GM21423 (cell line): ENCODE data around the gene MAPK12.

Experiments used
- ATAC-seq: cut with Tn5 transposase; IDR thresholded peaks from one replicate; pipeline ENCODE4 v1.9.1; 2021; ENCODE audit warnings: mild to moderate bottlenecking, moderate library complexity; ENCODE audit not compliant: unreplicated experiment

MAPK12 gene

DNA sequence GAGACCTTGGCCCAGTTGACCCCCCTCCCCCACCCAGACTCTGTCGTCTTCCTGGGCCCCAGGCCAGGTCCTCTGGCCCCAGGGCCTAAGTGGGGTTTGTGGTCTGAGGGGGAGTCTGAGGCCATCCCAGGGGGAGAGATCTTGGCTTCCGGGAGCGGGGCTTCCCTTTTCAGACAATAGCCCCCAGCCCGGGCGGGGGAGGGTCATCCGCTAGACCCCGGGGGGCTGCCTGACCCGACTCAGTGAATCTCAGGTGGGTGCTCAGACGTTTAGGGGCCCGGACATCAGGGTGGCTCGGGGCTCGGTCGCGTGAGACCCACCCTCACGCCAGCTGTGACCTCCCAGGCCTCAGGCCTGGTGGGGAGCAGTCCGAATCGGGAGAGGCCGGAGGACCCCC is 8.1 kb upstream of the MAPK12 start:
- no peak for ATAC-seq

DNA sequence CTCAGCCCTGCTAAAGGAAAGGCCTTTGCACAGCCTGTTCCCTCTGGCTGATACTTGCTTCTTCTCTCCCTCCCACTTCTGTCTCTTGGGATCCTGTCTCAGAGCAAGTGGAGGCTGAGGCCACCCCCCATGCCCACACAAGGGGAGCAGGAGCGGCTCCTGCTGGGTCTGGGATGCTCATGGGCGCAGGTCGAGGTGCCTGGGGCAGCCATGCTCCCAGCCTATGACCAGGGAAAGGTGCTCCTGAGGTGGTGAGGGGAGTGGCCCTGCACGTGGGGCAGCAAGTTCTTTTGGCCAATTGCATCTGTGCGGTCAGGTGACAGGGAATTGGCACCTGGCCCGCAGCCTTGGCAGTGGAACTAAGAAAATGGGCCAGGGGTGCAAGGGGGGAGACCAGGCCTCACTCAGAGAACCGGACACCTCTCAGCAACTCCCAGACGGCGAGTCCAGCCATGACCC is 7.2 kb upstream of the MAPK12 start:
- no peak for ATAC-seq

DNA sequence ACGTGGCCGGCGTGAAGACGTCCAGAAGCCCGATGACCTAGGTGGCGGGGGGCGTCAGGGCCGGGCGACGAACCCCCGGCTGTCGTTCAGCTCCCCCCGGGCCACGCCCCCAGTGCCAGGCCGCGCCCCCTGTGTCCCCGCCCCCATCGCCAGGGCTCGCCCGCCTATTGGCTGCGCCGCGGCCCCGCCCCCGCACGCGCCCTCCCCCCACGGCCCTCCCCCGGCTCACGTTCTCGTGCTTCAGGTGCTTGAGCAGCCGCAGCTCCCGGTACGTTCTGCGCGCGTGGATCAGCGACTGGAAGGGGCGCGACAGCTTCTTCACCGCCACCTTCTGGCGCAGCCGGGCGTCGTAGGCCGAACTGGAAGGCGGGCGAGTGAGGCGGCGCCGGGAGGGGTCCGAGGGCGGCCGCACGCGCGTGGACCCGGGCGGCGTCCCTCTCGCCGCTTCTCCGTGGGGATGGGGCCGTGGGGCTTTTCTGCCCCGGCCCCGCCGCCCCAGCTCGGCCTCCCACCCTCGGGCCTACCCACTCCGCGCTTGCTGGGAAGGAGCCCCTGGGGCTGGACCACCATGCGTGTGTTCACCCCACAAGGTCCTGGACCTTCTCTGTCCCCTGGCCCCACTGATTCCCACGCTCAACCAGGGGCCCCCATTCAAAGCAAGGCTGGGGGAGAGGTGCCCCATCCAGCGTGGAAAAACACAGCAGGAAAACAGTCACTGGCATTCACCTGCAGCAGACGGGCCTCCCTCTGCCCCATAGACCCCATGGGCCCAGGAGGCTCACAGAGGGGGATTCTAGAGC is 6.3 kb upstream of the MAPK12 start:
- ATAC-seq, result no peak

DNA sequence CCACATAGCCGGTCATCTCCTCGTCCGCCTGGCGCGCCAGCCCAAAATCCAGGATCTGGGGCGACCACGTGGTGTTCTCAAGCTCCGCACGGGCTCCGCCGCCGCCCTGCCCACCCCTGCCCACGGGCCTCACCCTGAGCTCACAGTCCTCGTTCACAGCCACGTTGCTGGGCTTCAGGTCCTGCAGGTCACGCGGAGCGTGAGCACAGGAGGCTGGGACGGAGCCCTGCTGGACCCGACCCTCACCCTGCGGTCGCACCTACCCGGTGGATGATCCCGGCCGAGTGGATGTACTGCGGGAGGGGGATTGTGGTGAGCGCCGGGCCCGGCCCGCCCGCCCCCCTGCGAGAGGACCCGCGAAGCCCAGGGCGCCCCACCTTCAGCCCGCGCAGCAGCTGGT is 5.5 kb upstream of the MAPK12 start:
- ATAC-seq, result no peak

DNA sequence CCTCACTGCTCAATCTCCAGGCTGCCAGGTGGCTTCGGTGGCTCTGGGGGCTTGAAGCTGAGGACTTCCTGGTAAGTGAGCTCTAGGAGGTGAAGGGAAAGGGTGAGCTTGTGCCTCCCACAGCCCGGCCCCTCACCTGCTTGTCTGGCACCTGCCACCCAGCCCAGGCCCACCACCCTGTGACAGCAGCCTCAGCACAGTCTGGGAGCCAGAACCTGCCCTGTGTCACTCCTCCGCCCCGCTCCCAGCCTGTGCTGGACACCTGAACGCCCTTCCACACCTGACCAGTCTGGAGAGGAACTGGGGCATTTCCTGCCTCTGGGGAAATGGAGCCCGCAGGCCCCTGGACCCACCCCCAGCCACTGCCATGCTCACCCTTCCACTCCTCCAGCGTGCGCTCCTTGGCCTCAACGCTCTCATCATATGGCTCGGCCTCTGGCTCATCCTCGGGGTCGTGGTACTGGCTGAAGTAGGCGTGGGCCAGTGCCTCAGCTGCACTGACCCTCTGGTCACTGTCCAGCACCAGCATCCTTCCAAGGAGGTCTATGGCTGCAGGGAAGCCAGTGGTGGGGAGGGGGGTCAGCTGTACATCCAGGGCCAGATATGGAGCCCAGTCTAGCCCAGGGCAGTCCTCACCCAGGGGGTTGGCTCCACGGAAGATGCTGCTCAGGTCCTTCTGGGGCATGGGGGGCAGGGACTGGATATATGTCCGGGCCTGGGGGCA is 3.6 kb upstream of the MAPK12 start:
- ATAC-seq, result no peak

DNA sequence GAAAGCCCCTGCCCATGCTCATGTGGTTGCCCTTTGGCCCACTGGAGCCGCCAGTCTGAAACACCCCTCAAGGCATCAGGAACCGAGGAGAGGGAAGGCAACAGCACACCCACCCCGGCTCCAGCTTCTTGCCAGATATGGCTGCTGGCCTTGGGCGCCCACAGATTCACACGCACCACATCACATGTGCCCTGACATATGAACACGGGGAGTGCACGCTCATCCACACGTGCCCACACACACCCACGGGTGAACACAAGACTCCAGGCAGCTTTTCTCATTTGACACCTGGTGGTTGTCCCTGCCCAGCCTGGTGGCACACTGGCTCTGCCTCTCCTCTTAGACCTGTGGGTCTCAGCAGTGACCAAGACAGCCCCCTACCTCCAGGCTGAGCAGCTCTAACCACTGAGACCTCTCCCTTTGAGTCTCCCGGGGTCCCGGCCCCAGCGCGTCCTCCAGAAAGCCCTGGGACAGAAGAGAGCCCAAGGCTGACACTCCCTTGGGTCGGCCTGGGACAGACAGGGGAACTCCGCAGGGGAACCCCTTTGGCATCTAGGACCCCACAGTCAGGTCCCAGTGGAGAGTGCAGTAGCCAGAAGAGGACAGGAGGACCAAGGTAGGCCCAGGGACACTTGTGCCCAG is 2.7 kb upstream of the MAPK12 start:
- no peak for ATAC-seq

DNA sequence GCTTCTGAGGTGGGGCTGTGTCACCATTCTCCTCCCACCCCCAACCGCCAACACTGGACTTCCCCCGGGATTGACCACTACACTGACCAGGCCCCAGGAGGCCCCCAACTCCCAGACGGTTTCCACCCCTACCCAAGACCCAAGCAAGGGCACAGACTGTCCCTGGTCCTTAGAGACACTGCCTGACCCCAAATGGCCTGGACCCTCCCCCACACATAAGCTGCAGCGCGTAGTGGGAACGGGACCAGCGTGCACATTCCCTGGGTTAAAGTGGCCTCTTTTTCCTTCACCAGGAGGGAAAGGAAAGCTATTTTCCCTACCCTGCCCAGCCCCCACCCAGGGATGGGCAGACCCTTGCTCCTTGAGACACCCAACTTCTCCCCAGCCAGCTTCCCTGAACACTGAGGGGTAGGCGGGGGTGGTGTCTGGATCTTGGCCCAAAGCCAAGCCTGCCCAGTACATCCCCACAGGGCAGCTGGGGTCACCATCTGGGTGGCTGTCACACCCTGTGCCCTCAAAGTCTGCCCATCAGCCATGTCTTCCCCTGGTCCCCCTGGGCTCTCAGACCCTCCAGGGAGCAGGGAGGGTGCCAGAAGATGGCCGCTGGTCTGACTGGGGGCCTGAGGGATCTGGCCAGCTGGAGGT is 1.6 kb upstream of the MAPK12 start:
- no peak for ATAC-seq

DNA sequence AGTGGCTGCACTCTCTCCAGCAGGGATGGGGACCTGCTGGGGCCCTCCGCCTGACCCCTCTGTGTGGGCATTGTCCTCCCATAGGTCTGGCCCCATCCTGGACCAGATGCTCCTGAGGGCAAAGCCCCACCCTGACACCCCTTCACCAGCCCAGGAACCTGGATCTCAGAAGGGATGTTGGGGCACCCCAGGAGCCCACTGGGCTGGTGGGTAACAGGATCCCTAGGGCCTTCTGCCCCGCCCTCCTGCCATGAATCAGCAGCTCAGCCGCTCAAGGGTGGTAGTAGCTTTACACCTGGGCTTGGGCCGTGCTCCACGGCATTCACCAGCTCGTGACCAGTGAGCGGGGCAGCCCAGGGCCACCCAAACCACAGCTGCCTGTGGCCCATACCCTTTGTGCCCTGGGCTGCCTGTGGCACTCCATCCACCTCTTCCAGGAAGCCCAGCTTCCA is 1.0 kb upstream of the MAPK12 start:
- no peak for ATAC-seq

DNA sequence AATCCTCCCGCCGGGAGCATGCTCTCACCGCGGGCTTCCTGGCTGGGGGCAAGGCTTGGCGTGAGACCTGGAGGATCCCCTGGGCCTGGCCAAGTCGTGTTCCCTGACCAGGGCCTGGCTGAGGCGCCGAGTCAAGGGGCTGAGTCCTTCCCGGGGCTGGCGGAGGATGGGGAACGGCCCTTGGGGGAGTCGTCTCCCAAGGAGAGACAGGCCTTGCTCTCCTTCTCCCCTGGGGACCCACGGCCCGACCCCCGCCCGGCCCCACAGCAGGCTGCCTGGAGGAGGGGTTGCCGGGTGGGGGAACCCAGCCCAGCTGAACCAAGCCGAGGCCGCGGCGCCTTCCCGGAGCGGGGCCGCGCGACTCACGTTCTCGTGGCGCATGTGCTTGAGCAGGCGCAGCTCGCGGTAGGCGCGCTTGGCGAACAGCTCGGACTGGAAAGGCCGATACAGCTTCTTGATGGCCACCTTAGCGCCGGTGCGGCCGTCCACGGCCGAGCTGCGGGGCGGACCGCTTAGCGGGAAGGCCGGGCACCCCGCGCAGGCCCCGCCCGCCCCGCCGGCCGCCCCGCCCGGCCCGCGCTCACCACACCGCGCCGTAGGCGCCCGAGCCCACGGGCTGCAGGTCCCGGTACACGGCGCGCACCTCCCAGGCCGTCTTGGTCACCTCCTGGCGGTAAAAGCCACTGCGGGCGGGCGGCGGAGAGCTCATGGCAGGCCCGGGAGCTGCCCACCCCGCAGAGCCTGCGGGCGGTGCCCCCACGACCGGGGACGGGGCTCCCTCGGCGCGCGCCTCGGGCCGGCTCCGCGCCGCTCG is 475 bp downstream of the MAPK12 start:
- peak; percentile 23 for ATAC-seq

DNA sequence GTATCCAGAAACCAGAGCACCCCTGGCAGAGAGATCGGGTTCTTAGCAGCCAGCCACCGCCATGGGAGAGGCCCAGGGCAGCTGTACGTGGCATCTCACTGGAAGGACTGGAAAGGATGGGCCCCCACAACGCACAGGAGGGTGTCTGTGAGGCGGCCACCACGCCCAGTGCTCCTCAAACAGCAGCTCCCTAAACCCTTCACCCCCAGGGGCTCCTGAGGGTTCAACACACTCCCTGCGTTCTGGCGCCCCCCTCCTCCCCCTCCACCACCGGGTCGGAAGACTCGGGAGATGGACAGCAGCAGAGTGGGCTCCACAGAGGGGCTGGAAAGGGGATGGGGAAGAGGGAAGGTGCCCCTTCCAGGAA is 1.1 kb downstream of the MAPK12 start:
- no peak for ATAC-seq

DNA sequence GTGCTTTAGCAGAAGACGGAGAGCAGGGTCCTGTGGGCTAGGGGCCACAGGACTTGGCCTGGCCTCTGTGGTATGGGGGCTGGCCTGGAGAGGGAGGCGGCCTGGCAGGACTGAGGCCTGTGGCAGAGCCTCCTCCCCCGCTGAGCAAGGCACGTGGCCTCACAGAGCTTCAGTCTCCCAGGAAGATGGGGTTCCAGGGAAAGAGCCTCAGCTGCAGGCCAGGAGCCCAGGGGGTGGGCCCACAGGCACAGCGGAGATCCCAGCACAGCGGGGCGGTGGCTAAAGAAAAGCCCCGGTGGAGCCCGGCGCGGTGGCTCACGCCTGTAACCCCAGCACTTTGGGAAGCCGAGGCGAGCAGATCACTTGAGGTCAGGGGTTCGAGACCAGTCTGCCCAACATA is 2.2 kb downstream of the MAPK12 start:
- ATAC-seq, result no peak

DNA sequence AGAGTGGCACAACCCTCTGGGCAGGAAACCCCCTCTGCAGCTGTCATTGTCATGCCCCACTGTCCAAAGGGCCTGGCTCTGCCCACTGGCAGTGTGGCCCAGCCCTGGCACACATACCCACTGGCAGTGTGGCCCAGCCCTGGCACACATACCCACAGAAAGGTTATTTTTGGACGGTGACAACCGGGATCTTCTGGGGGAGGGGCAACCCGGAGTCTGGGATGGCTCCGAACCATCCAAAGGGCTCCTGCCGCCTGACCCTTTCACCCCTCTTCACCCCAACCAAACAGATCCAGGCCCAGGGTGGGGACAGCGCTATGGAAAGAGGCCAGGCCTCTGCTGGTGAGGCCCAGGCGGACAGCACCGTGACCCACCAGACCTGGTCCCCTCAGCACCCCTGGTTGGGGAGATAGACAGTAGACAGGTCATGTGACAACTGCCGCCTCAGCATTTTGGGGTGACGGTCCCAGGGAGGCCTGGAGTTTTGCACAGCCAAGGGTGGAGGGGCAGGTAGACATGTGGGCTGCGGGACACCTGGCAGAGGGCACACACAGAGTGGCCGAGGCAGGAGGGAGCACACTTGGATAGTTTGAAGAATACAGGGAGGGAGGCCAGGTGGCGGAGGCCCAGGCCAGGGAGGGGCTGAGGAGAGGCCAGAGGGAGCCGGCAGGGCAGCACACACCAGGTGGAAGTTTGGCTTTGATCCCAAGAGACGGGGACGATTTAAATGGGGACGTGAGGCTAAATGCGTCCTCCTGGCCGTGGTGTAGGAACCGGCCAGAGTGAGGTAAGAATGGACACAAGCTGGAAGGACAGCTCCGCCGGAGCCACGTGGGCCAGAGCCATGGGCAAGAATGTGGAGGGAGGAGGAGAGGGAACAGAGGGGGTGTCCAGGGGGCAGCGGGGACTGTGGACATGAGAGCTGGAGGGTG is 2.9 kb downstream of the MAPK12 start:
- no peak for ATAC-seq

DNA sequence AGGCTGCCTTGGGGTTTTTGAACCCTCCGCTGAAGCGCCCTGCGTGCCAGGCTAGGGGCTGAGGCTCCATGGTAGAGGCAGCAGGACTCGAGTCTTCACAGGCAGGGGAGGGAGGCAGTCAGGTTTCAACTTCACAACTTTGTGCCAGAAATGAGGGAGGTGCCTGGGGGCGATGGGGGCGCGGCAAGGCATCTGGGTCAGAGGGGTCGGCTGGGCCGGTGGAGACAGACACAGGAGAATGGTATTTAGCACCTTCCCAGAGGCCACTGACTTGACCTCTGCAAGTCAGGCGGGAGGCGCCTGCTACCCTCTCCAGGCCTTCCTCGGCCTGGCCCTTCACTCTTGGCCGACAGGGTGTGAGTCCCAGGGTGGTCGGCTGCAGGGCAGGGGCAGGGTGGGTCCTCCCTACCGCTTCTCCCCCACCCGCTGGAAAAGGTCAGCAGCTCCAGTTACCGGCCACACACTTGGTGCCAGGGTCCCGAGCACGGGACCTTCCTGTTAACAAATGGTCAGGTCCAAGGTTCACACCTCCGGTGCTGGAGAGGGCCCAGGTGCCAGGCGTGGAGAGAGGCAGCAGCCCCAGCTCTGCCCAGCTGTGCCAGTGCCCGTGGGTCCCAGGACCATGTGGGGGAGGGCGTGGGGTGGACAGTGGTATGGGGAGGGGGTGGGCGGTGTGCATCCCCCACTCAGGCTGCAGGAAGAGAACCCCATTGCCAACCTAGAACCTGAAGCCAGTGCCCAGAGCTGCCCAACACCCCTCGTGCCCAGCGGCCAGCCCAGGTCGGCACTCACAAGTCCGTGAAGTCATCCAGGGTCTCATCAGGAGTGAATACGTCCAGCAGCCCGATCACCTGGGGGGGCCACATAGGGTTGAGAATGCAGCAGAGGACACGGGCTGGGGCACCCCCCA is 3.8 kb downstream of the MAPK12 start:
- ATAC-seq, result no peak

DNA sequence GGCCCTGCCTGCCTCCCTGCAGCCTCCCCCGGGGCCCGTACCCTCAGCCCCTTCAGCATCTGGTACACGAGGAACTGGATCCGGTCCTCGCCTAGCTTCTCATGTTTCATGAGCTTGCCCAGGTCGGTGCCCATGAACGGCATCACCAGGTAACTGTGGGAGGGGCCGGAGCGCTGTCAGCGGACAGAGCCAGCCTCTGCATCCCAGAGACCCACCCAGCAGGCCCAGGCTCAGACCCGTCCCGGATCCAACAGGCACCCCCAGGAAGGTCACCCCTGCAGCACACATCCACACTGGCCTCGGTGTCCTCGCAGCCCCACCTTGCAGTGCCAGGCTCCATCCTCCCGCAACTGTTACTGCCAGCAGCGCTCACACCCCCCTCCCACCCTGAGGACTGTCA is 4.4 kb downstream of the MAPK12 start:
- no peak for ATAC-seq

DNA sequence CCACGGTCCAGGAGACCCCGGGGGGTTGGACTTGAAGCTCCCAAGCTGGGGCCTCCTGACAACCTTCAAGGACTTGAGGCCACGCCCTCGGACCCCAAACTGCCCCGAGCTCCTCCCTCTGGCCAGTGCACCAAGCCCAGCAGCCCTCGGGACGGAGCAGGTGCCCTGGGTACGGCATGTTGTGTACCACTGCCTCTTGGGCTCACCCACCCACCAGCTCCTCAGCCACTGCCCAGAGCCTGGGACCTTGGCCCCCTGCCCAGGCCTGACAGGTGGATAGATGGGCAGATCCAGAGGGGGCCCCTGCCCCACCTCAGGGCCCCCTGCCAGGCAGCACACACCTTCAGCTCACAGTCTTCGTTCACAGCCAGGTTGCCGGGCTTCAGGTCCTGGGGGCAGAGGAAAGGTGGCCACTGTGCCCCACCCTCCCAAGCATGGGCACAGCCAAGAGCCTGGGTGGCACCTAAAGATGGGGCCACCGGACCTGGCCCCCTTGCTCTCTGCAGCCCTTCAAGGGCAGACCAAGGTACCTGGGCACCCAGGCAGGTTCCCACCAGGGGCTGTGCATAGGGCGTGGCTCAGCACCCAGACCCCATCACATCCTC is 5.1 kb downstream of the MAPK12 start:
- no peak for ATAC-seq

DNA sequence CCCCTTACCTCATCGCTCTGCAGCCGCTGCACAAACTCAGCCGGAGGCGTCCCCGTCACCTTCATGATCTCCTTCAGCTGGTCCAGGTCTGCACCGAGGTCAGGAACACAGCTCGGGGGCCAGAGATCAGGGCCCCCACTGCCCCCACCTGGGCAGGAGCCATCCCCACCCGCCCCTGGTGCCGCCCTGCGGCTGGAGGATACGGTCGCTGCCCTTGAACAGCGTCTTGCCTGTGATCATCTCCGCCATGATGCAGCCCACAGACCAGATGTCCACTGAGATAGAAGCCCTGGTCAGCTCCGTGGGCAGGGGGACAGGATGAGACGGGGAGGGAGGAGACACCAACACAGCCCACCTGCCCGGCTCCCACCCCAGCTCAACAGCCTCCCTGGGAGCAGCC is 5.9 kb downstream of the MAPK12 start:
- no peak for ATAC-seq

DNA sequence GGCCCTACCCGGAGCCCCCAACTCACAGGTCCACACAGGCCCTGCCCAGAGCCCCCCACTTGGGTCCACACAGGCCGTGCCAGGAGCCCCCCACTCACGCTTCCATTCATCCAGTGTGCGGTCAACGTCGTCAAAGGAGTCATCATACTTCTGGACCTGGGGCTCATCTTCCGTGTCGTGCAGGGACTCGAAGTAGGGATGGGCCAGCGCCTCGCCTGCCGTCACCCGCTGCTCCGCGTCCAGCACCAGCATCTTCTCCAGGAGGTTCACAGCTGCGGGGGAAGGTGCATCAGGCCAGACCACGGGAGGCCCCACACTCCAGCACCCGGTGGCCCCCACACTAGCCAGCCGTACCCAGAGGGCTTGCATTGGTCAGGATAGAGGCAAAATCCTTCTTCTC is 6.4 kb downstream of the MAPK12 start:
- no peak for ATAC-seq

DNA sequence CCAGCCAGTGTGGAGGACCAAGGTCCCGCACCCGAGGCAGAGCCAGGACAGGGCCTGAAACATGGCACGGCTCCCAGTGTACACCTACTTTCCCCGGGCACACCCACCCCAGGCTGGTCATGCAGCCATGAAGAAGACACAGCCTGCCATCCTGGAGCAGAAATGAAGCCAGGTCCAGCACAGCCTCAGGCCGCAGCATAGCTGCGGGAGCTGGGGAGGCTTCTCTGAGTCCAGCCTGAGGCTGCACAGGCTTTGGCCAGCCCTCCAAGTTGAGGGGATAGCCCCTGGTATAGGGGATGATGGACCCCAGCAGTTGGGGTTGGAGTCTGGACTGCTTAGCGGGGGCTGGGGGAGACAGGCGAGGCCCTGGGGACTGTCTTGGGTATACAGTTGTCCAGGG is 7.5 kb downstream of the MAPK12 start:
- ATAC-seq, result no peak
